Ecto neural progenitor cell (in vitro differentiated cells): Measurements from ENCODE around the gene RC3H2.

Experiments used
- DNase-seq: peaks from one replicate; pipeline ENCODE4 v3.0.0-alpha.2; 2018; ENCODE audit warnings: low spot score

The RC3H2 gene, protein sequence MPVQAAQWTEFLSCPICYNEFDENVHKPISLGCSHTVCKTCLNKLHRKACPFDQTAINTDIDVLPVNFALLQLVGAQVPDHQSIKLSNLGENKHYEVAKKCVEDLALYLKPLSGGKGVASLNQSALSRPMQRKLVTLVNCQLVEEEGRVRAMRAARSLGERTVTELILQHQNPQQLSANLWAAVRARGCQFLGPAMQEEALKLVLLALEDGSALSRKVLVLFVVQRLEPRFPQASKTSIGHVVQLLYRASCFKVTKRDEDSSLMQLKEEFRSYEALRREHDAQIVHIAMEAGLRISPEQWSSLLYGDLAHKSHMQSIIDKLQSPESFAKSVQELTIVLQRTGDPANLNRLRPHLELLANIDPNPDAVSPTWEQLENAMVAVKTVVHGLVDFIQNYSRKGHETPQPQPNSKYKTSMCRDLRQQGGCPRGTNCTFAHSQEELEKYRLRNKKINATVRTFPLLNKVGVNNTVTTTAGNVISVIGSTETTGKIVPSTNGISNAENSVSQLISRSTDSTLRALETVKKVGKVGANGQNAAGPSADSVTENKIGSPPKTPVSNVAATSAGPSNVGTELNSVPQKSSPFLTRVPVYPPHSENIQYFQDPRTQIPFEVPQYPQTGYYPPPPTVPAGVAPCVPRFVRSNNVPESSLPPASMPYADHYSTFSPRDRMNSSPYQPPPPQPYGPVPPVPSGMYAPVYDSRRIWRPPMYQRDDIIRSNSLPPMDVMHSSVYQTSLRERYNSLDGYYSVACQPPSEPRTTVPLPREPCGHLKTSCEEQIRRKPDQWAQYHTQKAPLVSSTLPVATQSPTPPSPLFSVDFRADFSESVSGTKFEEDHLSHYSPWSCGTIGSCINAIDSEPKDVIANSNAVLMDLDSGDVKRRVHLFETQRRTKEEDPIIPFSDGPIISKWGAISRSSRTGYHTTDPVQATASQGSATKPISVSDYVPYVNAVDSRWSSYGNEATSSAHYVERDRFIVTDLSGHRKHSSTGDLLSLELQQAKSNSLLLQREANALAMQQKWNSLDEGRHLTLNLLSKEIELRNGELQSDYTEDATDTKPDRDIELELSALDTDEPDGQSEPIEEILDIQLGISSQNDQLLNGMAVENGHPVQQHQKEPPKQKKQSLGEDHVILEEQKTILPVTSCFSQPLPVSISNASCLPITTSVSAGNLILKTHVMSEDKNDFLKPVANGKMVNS

DNA sequence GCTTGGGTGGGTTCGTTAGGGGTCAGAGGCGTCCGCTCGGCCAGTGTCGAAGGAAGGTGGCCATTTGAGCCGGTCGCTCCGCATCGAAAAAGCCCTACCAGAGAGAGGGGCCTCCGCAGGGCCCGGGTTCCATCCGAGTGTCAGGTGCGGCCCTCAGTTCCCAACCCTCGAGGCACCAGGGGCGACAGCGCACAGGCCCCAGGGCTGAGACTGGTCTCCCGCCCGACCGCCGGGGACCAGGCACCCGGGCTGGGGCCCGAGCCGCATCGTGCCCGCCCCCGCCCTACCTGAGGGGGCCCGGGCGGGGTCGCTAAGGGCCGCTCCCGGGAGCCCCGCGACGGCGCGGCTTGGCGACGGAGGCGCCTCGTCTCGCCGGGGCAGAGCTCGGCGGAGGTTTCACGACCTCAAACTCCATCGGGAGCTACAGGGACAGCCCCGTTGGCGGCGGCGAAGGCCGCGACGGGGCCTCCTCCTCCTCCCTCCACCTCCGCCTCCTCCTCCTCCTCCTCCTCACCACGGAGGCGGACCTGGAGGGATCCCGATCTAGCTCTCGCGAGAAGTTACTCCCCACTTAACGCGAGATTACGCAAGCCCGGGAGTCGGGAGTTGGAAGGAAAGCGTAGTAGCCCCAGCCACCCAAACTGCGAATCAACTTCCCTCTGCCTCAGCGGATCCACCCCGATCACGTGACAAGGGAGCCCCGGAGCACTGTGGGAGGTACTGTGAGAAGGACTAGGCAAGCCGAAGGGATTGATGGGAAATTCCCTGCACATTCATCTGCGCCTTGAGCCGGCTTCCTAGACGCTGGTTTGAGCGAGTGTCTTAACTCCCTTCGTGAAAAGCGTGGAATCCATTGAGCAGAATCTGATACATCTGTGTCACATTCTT is at the start of gene RC3H2:
Gene RC3H2, minus strand, starts transcription at position 537 of the 888 bp plus-strand sequence. CDS start 7,850 bp downstream, outside the sequence.
- peak; percentile 97 for DNase-seq

DNA sequence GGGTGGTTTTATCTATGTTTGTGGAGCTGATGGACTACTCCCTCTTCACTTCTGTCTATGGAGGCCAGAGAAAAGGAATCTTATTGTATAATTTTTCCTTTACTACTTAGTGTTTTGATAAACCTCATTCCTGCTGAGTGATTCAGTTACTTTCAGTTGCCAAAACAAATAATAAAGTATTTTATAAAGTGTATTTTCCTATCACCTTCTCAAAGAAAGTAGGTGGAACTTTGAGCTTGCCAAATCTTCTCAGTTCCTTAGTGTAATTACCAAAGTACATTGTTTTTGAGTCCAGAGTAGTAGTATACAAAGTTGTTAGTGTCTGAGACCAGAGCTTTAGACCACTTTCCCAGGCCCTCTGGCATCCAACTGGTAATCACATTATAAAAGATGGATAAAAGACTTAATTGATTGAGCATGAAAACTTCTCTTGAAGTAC is 49.1 kb upstream of the RC3H2 start:
- DNase-seq = no peak

DNA sequence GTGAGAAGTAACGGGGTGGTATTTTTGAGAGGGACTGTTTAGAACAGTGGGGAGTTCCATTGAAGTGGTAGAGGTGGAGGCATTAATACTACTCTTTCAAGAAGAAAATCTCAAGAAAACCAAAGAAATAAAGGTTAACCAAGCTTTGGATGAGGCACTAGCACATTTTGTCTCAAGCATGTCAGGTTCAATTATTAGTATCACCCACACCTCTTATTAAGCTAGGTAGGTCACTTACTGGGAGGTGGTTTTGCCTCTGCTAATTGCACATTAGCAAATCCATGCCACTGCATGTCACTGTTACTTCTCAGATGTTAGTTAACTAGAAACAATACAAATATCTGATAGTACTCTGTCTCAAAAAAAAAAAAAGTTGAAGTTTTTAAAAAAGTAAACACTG is 45.9 kb upstream of the RC3H2 start:
- DNase-seq = no peak

DNA sequence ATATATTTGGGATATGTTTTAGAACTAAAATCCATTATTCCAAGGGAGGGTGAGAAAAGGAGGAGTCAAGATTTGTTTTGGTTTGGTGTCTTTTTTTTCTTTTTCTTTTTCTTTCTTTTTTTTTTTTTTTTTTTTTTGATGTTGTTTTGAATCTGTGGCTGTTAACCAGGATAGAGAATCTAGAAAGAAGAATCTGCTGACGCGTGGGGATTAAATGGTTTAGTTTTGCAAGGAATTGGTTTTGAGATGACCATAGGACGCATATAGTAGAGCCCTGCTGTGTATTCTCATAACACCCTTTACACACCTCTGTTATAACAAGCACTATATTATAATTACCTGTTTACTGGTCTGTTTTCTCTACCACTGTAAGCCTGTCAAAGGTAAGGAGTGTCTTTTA is 45.1 kb upstream of the RC3H2 start:
- no peak for DNase-seq

DNA sequence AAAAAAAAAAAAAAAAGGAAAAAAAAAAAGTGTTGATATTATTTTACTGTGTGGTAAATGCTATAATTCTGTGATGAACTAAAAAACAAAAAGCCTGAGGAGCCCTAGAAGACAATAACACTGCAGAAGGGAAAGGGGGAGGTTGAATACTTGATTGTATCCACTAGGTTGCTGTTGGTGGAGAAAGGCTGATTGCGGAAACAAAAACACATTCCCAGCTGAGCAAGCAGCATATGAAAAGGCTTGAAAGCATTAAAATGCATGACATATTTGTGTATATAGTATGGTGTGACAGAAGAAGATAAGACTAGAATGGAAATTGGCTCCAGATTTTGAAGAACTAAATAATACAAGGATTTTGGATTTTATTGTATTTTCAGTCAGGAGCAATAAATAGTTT is 44.5 kb upstream of the RC3H2 start:
- DNase-seq = no peak

DNA sequence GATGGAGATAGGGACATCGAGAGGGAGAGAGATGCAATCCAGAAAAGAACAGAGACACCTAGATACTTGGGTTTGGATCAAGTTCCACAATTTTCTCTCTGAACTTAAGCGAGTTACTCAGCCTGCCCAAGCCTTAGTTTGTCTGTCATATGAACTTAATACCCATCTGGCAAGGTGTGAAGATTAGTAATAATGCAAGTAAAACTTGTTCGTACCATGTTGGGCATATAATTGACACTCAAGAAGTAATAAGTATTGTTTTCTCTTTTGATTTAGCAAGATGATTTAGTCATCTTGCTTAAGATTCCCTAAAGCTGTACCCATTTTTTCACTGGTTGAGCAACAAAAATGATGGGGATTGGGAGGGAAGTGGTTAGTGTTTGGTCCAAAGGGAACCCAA is 43.2 kb upstream of the RC3H2 start:
- no peak for DNase-seq

DNA sequence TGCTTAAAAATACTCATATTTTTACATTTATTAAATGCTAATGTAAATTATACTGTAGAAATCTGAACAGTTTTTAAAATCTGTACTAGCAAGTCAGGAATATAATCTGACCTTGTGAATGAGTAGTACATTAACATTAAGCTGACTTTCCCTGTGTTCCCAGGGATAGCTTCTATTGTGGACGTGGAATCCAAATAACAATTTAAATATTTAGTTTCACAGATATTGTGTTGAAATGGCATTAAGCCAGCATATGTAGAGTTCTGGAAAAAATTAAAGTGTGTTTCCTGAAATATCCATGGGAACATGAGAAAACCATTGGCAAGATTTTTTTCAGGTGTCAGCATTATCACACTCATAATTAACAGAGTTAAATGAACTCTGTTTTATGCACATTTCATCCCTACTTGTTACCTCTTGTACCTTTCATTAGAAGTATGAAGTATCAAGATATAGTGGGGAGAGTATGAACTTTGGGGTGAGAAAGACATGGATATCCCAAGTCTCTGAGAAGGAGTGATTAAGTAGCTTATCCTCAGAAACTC is 41.4 kb upstream of the RC3H2 start:
- no peak for DNase-seq

DNA sequence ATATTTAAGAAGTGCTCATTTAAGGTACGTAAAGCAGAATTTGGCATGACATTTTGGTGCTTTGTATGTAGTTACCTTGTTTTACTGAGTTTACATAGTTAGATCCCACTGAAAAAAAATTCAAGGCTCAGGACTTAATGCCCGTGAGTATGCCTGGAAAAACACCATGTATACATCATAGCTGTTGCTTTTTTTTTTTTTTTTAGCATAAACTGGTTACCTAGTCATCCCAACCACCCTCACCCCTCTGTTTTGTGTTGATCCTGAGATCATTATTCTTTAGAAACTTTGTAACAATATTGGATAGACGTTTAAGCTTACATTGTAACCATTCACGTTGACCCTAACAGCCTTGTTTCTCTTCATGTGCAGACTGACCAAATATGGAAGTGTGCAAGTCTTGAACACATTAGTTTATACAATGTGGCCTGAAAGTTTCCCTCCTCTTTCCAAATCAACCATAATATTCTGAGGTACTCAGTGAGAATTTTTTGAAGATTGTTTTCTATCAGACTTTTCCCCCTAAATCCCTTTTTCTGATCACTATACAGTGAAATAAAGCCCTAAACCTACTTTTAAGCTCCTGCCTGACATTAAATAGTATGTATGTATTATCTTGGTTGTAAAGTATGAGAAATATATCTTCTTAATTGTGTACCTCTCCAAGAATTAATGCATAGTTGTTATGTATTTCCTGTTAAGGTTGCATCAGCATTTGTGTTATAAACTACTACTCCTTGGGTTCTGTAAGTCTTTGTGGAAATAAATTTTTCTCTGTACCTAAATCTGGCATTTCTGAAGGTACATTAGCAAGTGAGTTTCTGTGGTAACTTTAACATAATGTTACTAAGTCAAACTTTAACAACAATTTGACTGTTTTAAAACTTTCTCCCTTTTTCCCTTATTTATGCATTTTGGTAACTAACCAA is 40.1 kb upstream of the RC3H2 start:
- DNase-seq = no peak

DNA sequence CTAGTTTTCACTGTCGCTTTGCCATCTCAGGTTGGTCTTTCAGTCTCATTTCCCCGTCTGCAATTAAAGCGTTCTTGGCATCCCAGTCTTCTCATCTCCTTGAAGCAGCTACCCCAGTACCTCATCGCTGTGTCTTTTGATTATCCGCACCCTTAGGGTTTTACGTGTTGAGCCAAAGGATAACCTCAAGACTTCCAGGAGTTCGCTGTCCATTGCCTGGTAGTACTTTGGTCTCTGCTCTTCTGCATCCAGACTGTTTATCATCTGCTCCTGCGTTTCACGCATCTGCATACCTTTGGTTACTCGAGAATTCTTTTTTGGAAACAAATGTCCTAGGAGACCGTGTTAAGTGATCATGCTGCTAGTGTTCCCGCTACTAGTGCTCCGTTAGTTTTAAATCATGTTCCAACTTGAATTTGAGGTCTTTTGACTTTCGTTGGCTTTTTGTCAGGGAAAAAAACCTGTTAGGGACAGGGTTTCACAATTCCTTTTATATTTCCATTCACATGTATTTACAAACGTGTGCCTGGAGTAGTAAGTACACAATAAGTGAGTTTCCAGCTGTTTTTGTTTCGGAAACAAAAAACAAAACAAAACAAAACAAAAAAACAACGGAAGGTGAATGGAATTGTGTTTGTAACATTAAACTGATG is 36.5 kb upstream of the RC3H2 start:
- DNase-seq = no peak

DNA sequence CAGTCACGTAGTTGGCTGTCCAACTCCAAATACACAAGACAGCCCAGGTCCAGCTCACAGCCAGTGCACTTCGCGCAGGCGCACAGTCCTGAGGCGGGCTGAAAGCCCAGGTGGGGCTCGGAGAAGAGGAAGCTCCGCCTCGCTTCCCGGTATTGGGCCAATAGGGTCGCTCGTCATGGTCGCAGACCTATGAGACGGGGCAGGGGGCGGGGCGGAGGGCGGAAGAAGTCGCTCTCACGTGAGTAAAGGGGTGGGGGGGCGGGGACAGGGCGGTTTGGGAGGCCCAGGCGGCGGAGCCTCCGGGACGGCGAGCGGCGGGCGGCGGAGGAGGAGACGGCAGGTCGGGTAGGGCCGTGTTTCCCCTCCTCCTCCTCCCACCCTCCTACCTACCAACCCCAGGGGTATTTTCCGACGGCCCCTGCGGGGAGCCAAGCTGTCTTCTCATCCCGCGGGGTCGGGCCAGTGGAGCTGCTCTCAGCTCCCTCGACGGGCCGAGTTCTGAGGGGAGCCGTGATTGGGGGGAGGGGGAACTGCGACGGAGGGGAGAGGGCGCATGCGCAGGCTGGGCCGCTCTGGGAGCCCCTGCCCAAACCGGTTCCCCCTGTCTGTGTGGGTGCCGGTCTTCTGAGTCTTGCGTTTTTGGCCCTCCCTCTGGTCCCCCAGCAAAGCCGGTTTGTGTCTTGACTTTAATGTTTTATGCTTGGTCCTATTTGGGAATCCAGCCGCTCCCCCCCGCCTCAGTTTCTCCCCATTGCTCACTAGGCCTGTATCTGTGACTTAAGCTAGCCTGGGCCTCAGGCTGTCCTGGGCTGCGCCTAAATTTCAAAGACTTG is 35.8 kb upstream of the RC3H2 start, which contains the start of gene RABGAP1:
Gene RABGAP1, plus strand, starts transcription at position 272 of the 833 bp plus-strand sequence. CDS start 16,040 bp downstream, outside the sequence.
- DNase-seq = peak; percentile 99

DNA sequence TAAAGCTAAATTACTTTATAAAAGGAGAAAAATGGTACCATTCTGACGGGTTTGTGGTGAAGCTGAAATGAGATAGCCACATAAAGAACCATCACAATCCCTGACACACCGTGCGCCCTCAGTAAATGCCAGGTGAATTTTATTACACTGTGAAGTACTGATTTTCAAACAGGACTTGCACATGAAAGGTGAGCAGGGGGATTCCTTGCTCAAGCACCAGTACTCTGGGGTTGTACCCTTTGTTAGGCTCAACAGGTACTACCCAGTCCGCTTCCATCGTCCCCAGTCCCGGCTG is 35.2 kb upstream of the RC3H2 start:
- DNase-seq = no peak

DNA sequence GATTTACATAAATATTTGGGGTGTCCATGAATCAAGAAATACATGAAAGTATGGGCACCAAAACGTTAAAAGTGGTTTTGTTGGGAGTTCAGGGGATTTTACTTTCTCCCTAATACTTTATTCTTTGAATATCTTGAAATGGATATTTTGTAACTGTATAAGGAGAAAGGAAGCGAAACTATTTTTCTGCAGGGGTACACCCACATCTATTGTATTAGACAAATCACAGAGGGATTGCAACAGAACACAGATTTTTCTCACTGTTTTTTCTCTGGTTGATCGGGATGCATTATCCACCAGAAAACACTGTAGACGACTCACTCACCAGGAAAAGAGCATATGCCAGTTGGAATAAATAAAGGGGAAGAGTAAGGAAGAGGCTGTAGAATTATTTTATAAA is 34.4 kb upstream of the RC3H2 start:
- DNase-seq = no peak

DNA sequence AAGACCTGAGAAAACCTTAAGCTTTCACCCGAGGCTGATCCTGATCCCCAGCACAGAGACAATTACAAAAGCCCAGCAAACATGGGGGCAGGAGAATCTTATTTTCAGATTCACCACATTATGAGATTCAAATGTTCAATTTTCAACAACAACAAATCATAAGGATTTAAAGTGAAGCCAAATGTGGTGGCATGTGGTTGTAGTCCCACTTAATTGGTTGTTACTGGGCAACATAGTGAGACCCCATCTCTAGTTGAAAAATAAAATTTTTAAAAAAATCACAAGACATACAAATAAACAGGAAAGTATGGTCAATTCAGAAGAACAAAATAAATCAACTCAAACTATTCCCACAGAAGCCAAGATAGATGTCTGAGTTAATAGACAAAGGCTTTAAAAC is 31.7 kb upstream of the RC3H2 start:
- no peak for DNase-seq

DNA sequence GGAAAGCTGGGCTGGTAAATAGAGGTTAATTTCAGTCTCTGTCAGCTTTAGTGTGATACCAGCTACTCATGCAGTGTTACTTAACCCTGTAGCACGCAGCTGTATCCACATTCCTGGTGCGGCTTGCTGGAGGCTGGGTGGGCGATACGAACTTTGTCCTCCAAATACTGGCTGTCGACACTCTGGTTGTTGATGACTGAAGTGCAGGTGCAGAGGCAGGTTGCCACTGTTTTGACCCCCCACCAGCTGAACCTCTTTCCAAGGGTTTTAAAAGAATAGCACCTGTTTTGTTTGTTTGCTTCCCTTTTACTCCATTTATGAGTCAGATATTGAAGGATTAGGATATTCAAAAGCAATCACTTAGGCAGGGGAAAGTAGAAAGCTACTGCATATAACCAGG is 31.3 kb upstream of the RC3H2 start:
- DNase-seq = no peak

DNA sequence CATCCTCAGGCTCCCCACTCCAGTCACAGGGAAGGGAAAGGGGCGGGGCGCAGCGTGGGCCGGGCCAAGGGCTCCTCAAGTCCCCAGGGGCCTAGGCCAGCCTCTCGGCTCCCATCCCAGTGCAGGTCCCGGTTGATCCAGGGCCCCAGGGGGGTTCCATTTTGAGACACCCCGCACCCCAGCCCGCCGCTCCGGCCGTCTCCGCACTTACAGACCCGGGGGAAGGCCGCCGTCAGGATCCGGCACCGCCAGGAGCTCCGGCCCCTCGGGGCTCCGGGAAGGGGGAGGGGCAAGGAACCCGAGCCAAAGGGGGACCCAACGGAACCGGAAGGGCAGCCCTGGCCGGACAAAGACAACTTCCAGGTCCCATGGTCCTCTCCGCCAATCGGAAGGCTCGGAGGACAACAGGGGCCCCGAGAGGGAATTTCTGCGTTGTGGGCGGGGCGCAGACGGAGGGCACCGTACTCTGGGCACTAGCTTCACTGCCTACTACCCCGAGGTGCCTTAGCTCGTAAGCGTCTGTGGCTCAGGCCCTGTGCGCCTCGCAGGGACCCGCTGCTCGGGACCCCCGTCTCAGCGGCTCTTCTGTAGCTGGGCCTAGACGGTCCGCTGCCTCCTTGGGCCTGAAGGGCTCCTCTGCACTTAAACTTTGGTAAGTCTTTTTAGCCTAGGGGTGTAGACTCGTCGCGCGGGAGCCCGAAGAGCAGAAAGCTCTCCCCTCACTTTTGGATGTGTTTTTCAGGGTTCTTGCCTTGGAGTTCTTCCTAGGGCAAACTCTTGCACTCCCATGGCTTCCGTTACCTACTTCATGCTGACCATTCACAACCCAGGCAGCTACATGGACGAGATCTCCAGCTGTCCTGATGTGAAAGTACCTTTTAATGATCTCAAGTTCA is 26.3 kb upstream of the RC3H2 start, which contains the start of gene ZBTB26:
Gene ZBTB26, minus strand, starts transcription at position 287 of the 896 bp plus-strand sequence. CDS start 11,578 bp downstream, outside the sequence.
- peak; percentile 95 for DNase-seq

DNA sequence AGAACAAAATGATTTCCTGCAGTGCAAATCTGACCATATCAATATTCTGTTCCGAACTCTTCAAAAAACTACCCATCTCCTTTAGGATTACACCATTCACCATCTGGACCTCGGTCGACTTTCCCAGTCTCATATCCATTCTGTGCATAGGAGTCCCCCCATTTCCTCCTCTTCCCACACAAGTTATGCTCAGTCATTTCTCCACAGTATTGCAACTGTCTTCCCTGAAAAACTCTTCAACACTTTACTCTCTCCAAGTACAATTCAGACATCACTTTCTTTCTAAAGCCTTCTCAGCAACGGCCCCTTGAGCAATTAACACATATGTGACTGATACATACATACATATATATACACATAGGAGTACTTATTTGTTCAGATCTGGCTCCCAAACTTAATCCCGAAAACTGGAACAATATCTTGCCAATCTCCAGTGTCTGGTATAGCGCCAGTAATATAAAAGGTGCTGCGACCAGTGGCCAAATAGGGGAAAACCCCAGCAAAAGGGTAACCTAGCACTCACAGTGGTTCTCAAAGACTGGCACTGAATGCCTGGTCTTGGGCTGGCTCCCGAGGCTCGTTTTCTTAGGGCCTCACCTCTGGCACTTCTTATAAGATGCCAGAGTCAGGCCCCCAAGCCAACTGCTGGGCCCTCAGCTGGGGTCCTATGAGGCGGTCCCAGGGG is 25.5 kb upstream of the RC3H2 start:
- DNase-seq = no peak
